Adipose tissue (tissue), 3 donors: ENCODE results near the gene PFKFB1. TPM values are rescaled to one million over a fixed set of nuclear protein-coding genes. Genes with fewer than 3 reads are reported as not detected.

Experiments used
- H3K27ac ChIP-seq: one replicate; pipeline ENCODE4 v1.5.1; 2013; ENCODE audit warnings: low read depth, low read length
- WGBS, 3 donors: extraction: QIAGEN DNeasy Blood & Tissue Kit; methylation state at CpG; one replicate each; pipeline ENCODE4 v1.1.7; 2013; 5-methylcytosine and 5-hydroxymethylcytosine counted together
- polyA plus RNA-seq, 3 donors: library from polyadenylated mRNA; stranded (reverse); fragments of 200-250 nt; gene quantifications; one replicate each; pipeline ENCODE4 v1.2.3, GENCODE V29; 2013
- donor health status: healthy with polysubstance abuse.
- donor health status: Bipolar disorder and iron deficiency.
- donor health status: healthy.

The PFKFB1 gene
- polyA plus RNA-seq, 3 donors = 2.4 to 31.0 (median 7.3) TPM

- WGBS, 3 donors = 59 to 94% (median 82%) methylated on average over 2 of the region's 2 CpGs
- no peak overlapping the region for H3K27ac ChIP-seq
These were observed 62.9 kb downstream of the PFKFB1 start for GRCh38 chrX:54931107-54931506.

DNA sequence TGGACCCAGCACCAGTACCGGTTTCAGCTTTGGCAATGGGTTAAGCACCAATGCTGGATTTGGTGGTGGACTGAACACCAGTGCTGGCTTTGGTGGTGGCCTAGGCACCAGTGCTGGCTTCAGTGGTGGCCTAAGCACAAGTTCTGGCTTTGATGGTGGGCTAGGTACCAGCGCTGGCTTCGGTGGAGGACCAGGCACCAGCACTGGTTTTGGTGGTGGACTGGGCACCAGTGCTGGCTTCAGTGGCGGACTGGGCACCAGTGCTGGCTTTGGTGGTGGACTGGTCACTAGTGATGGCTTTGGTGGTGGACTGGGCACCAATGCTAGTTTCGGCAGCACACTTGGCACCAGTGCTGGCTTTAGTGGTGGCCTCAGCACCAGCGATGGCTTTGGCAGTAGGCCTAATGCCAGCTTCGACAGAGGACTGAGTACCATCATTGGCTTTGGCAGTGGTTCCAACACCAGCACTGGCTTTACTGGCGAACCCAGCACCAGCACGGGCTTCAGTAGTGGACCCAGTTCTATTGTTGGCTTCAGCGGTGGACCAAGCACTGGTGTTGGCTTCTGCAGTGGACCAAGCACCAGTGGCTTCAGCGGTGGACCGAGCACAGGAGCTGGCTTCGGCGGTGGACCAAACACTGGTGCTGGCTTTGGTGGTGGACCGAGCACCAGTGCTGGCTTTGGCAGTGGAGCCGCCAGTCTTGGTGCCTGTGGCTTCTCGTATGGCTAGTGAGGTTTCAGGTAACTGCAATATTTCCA is 63.5 kb downstream of the PFKFB1 start:
- no peak overlapping the region for H3K27ac ChIP-seq
- 87 to 96% (median 91%) methylated on average over 15 to 17 of the region's 17 CpGs for WGBS, 3 donors

DNA sequence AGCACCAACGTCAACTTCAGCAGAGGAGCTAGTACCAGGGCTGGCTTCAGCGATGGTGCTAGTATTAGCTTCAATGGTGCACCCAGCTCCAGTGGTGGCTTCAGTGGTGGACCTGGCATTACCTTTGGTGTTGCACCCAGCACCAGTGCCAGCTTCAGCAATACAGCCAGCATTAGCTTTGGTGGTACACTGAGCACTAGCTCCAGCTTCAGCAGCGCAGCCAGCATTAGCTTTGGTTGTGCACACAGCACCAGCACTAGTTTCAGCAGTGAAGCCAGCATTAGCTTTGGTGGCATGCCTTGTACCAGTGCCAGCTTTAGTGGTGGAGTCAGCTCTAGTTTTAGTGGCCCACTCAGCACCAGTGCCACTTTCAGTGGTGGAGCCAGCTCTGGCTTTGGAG is 65.1 kb downstream of the PFKFB1 start:
- no peak overlapping the region for H3K27ac ChIP-seq
- 93 to 100% (median 97%) methylated on average over 3 of the region's 3 CpGs for WGBS, 3 donors

DNA sequence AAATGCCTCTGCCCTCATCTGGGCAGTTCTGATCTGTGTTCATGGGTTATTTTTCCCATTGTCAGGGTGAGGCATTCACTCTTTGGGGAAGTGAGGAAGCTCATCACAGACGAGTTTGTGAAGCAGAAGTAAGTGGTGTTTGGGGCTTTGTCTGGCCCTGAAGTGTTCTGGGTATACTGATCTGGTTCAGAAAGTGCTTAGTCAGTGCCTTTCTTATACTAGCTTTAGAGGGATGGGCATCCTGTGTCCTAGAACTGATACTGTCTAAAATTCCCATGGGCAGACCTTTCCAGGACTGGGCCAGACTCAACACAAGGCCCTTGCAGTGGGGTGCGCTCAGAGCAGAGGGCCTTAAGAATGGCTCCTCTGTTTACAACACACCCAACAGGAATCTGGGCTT is 67.0 kb downstream of the PFKFB1 start:
- 59 to 82% (median 63%) methylated on average over 2 of the region's 2 CpGs for WGBS, 3 donors
- H3K27ac ChIP-seq = no peak overlapping the region

DNA sequence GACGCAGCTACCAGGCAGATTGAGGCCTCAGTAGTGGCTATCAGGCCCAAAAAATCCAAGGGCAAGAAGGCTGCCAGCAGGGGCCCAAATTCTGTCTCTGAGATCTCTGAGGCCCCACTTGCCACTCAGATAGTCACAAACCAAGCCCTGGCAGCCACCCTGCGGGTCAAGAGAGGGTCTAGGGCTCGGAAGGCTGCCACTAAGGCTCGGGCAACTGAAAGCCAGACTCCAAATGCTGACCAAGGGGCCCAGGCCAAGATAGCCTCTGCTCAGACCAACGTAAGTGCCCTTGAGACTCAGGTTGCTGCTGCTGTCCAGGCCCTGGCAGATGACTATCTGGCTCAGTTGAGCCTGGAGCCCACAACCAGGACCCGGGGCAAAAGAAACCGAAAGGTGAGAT is 70.6 kb downstream of the PFKFB1 start:
- 83 to 96% (median 95%) methylated on average over 6 to 7 of the region's 7 CpGs for WGBS, 3 donors
- no peak overlapping the region for H3K27ac ChIP-seq

DNA sequence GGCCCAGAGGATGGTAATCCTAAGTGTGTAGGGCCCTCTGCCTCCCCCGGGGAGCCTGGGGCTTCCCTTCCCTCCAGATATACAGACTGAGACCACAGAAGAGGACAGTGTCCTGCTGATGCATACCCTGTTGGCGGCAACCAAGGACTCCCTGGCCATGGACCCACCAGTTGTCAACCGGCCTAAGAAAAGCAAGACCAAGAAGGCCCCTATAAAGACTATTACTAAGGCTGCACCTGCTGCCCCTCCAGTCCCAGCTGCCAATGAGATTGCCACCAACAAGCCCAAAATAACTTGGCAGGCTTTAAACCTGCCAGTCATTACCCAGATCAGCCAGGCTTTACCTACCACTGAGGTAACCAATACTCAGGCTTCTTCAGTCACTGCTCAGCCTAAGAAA is 71.4 kb downstream of the PFKFB1 start:
- WGBS, 3 donors = 82 to 100% (median 92%) methylated on average over 1 to 3 of the region's 3 CpGs
- no peak overlapping the region for H3K27ac ChIP-seq

DNA sequence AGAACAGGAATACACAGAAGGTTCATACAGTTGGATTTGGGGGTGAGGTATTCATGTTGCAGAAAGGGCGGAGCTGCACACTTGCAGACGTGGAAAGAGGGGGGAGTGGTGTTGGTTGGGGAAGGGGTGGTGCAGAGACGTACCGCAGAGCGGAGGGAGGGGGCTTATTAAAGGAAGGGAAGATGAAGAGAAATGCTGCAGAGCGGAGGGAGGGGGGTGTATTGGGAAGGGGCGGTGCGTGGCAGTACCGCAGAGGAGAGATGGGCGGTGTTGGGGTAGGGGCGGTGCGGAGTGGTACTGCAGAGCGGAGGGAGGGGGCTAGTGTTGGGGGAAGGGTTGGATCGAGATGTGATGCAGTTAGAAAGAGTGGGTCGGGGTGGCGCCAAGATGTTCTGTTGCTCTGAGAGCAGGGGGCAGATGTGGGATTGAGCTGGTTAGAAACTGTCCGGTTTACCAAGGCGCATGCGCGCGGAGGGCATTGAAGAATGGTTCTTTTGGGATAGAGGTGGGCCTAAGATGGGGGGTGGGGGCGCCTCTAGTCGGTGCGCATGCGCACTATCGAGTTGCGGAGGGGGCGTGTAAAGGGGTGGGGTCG is 72.5 kb downstream of the PFKFB1 start:
- WGBS, 3 donors = 1 to 33% (median 1%) methylated on average over 23 to 29 of the region's 29 CpGs
- no peak overlapping the region for H3K27ac ChIP-seq

DNA sequence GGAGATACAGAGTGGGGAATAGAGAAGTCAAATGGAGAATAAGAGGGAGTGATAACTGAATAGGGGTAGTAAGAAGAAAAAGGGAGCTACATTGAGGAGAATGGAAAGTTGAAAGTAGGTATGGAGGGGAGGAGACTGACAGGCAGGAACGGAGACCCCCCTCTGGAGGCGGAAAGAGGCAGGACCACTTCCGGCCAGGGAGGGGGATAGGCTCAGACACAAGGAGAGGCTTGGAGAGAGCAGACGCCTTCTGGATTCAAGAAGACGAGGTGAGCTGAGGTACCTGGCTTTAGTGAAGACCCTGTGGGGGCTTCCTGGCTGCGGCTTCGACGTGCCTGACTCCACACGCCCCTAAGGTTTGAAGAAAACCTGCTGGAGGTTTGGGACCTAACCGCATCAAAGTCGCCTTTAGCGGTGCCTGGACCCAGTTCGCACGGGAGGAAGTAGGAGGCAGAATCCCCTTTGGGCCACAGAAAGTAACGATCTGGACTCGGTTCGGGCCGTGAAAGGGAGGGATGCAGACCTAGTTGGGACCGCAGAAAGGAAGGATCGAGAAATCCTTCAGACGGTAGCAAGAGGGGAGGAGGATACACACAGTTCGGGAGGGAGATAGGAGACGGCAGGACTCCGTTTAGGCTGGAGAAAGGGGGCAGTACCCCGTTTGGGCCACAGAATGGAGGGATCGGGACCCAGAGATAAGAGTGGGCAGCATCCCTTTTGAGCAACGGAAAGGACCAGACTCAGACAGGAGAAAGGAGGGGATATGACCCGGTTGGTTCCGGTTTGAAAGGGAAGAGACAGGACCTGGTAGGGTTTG is 73.2 kb downstream of the PFKFB1 start, which contains the start of gene TRO:
TSS of gene TRO (plus strand) at position 215 of the 817 bp plus-strand sequence. CDS start 1,423 bp downstream, outside the sequence.
- 1 to 36% (median 1%) methylated on average over 25 to 29 of the region's 29 CpGs for WGBS, 3 donors
- no peak within 1 kb of the TSS for H3K27ac ChIP-seq

DNA sequence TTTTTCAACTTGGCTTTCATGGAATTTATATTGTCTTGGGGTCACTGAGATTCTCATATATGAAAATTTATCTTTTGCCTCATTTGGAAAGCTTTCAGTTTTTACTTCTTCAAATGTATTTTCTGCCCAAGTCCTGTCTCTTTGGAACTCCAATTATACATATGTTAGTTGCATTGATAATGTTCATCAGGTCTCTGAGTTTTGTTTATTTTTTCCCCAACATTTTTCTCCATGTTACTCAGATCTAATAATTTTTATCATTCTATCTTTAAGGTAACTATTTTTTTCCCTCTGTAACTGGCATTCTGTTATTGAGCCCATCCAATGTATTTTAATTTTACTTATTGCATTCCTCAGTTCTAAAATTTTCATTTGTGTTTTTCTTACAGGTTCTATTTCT is 84.0 kb downstream of the PFKFB1 start:
- no peak overlapping the region for H3K27ac ChIP-seq

DNA sequence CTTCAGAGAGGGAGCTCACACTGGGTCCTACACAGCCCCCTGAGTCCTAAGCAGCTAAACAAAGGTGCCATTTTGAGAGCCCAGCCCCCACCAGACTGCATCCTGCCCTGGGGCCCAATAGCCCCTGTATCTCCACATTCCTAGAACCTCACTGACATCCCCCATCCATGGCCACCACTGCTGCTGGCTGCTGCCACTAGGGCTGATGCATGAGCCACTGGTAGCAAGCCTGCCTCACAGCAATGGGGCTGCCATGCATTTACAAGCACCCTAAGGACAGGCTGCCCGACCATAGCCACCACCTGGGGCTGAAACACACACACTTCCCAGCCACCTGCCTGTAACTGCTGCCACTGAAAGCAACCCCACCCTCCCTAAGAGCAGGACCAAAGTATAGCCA is 99.8 kb downstream of the PFKFB1 start:
- 40 to 71% (median 44%) methylated on average over 1 of the region's 1 CpG for WGBS, 3 donors
- H3K27ac ChIP-seq = no peak overlapping the region

GRCh38 chrX:54891573-54891972 is 102.4 kb downstream of the PFKFB1 start:
- WGBS, 3 donors = 9 to 17% (median 15%) methylated on average over 3 of the region's 3 CpGs
- no peak overlapping the region for H3K27ac ChIP-seq

DNA sequence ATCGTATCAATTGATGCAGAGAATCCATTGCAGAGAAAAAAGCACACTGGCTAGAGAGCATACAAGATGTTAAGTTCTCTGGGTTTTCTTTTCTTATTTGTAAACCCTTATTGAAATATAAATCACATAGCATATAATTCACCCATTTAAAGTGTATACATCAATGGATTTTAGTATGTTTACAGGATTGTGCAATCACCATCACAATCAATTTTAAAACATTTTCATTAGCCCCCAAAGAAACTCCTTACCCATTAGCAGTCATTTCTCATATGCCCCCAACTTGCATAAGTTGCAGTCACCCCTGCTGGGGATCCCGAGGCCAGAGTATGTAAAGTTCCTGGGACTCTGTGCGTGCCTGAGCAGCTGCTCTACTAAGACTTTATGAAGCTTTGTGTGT is 108.2 kb downstream of the PFKFB1 start:
- WGBS, 3 donors = 50 to 79% (median 70%) methylated on average over 3 of the region's 3 CpGs
- no peak overlapping the region for H3K27ac ChIP-seq

Other genes starting within 250 kb of the PFKFB1 start
- not detected for gene ITIH6, start 195.9 kb downstream of the PFKFB1 start, polyA plus RNA-seq
- 10 to 100 TPM; 44.1 to 79.6 (median 67.6) TPM for gene MAGED2, start 186.4 kb downstream of the PFKFB1 start, polyA plus RNA-seq
- gene TRO, start 73.4 kb downstream of the PFKFB1 start, polyA plus RNA-seq = 1 to 10 TPM; 2.3 to 4.8 (median 4.3) TPM
- gene APEX2, start 6.2 kb upstream of the PFKFB1 start, polyA plus RNA-seq = 10 to 100 TPM in 1 of 3 donors, 1 to 10 TPM in 2; 4.8 to 10.4 (median 7.1) TPM
- gene ALAS2, start 36.8 kb upstream of the PFKFB1 start, polyA plus RNA-seq = under 1 TPM in 2 of 3 donors, not detected in 1; 0.12 to 0.21 TPM
- gene PAGE2B, start 80.8 kb upstream of the PFKFB1 start, polyA plus RNA-seq = not detected
- not detected for gene PAGE2, start 94.8 kb upstream of the PFKFB1 start, polyA plus RNA-seq
- not detected for gene PAGE5, start 226.2 kb upstream of the PFKFB1 start, polyA plus RNA-seq